ENCODE measurements around the gene PGM5. TPM values are rescaled to one million over a fixed set of nuclear protein-coding genes. Genes with fewer than 3 reads are reported as not detected.
A peak's percentile ranks its signal among the peaks of the same experiment; 100 is the strongest.

Gene PGM5
- total and polyA plus RNA-seq, 2 of the 4 experiments (the other 2 are of a cell fraction): 8.3 to 14.7 TPM

GRCh38 chr9:68507130-68507805 is 150.9 kb downstream of the PGM5 start:
- dilution Hi-C loops (cut with HindIII; ENCODE audit: low sequenced_read_pairs, unreplicated experiment) (no loop called here), intact Hi-C loops (cut with micrococcal nuclease) (loop anchor here (2.0 to 5.0 kb wide), 3 partner anchors 65 to 164 kb away; partner anchors contain the start of gene PGM5), in situ Hi-C loops (cut with MboI; ENCODE audit: low sequenced_read_pairs) (no loop called here)
- Histone ChIP-seq H3K9me1 (ENCODE audit: insufficient read depth, low read length) (no peaks in the 10 kb centered on the region), H4K20me1 (ENCODE audit: insufficient read depth, low read length) (no peaks in the 10 kb centered on the region), H3K9ac (ENCODE audit: low read depth, low read length) (no peak overlapping the region), H2BK5ac (ENCODE audit: low read depth, low read length, poor library complexity, severe bottlenecking) (no peak overlapping the region), H3K27me3 (ENCODE audit: control insufficient read depth, insufficient read depth, low read length) (no peaks in the 10 kb centered on the region), H3K18ac (ENCODE audit: low read depth, low read length) (peak overlapping the region; percentile 52; the same call in 1 of the 2 replicates), H3K4me3 (ENCODE audit: insufficient read depth, low read depth, low read length) (no peak overlapping the region), H2AFZ (replicated peaks; ENCODE audit: low read length, poor library complexity) (no peak overlapping the region), H3K79me1 (ENCODE audit: low read depth in 1 of 2, low read length in 2 of 2) (no peaks in the 10 kb centered on the region), H2BK20ac (ENCODE audit: low read depth, low read length) (no peak overlapping the region), H3K4ac (ENCODE audit: low read depth, low read length) (no peak overlapping the region), H3K27ac (ENCODE audit: insufficient read depth, low read length) (no peak overlapping the region), H4K5ac (ENCODE audit: low read depth, low read length) (no peak overlapping the region), H3K36me3 (ENCODE audit: control insufficient read depth, insufficient read depth, low read length) (no peaks in the 10 kb centered on the region), H4K91ac (ENCODE audit: insufficient read depth, low read depth, low read length) (no peak overlapping the region), H3K56ac (ENCODE audit: extremely low read depth, insufficient read depth, low read length) (no peak overlapping the region), H3K14ac (replicated peaks; ENCODE audit: low read depth, low read length) (no peak overlapping the region), H2AK5ac (ENCODE audit: low read depth, low read length) (no peak overlapping the region), H3K9me3 (ENCODE audit: control insufficient read depth, insufficient read depth, low read length) (no peaks in the 10 kb centered on the region), H3K23ac (ENCODE audit: low read depth, low read length) (no peak overlapping the region), H3K4me1 (ENCODE audit: control insufficient read depth, insufficient read depth, low read length) (peaks cover 2% of the 10 kb centered on the region; the same call in 1 of the 2 replicates), H4K8ac (ENCODE audit: low read depth in 2 of 2, low read length in 2 of 2) (no peak overlapping the region), H2BK15ac (ENCODE audit: low read depth, low read length) (no peak overlapping the region), H2AK9ac (replicated peaks; ENCODE audit: low read depth, low read length, poor library complexity) (no peak overlapping the region), H2BK120ac (ENCODE audit: low read depth, low read length) (no peak overlapping the region), H3K4me2 (ENCODE audit: low read depth, low read length) (no peak overlapping the region)
- ATAC-seq (ENCODE audit: low read depth) (peak; percentile 66; the same call in 1 of the 2 replicates), DNase-seq (peak; percentile 51)
- TF ChIP-seq SMC3 (IDR thresholded peaks at IDR 0.05; ENCODE audit: low read depth, low read length): peak; percentile 77
- TF ChIP-seq CTCF (conservative IDR thresholded peaks at IDR 0.05; ENCODE audit: low read depth, low read length): peak; percentile 68
- peak; percentile 66 for TF ChIP-seq RAD21 (IDR thresholded peaks at IDR 0.05; ENCODE audit: low read length)
- TF ChIP-seq MAFK (IDR thresholded peaks at IDR 0.05; ENCODE audit: low read depth, low read length): no peak
- ChIA-PET CTCF (interaction anchor here (0.7 to 1.5 kb wide), 3 partner anchors 8 to 164 kb away, joined by 3 to 4 read pairs (median 3); no protein-coding TSS in a partner anchor), POLR2A (ENCODE audit: unreplicated experiment) (no interaction called here)
- WGBS, 2 experiments (ENCODE audit: extremely low coverage in 2 of 2, insufficient read length in 1 of 2): no CpG with 5 or more reads among the region's 7 CpGs
- no TSS peak for BruUV-seq (replicated peaks)
